ENCODE measurements around the gene ABL1.
"Not testable (repeated sequence)": the region's sequence is repeated elsewhere in the genome, so short reads cannot be mapped to it uniquely, and the experiment has no call there.

ABL1 gene

DNA sequence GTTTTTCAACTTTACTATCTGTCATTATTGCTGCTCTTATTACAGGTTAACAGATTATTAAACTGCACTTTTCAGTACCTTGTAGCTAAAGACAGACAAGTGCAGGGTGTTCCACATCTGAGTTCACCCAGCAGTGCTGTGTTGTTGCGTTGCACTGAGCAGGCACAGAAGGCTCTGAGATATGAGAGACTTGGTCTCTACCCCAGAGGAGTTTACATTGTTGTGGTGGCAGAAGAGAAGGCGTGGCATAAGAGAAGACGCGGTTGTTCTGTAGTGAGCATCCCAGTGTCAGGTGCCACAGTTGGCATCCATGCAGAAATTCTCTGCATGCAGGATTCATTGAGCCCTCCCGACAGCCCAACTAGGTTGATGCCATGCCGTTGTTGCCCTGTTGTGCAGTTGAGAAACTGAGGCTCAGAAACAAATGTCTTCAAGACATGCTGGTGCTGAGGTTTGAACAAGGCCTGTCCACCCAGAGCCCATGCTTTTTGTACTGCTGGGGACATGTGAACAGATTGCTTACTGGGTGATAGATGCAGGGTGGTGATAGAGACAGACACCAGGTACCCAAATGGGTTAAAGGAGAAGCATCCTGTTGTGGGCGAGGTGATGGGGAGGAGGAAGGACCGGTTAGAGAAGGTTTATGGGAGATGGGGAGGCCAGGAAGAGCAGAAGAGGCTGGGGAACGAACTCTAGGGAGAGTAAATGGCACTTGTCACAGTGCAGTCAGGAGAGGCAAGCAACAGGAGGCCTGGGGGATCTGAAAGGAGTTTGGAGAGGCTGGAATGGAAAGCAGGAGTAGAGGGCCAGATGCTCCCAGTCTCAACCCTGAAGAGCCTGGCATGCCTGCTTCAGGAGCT, 8.2 kb downstream of the ABL1 start:
- H3K9ac ChIP-seq (ENCODE audit: low read depth, low read length) = no peak overlapping the region
- H3K9me3 ChIP-seq (ENCODE audit: insufficient read depth, low read depth, low read length) = no peaks in the 10 kb centered on the region
- H3K36me3 ChIP-seq (ENCODE audit: insufficient read depth, low read length) = no peaks in the 10 kb centered on the region
- H3K4me1 ChIP-seq (ENCODE audit: insufficient read depth, low read length) = peaks cover 47% of the 10 kb centered on the region
- WGBS = 92% methylated on average over 9 of the region's 9 CpGs
- H3K4me3 ChIP-seq (ENCODE audit: low read length) = no peak overlapping the region
- no peaks in the 10 kb centered on the region for H3K27me3 ChIP-seq (ENCODE audit: insufficient read depth, low read length)
- no peak overlapping the region for H3K27ac ChIP-seq (ENCODE audit: low read depth, low read length)

DNA sequence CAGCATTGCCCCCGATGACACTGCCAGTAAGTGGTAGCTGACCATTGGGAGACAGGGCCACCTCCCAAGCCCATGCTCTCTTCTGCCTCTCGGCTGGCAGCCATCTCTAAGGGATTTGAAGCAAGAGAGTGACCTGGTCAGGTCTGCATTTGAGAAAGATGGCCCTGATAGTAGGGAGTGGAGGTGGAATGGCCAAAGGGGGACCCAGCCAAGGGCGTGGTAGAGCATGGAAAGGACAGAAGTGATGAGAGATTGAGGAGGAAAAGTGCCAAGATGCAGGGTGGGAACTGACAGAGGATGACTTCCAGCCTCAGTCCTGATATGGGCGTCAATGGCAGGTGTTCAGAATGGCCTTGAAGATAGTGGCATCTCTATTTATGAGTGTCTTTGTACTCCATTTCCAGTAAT, 9.0 kb downstream of the ABL1 start:
- WGBS = 96% methylated on average over 4 of the region's 4 CpGs
- Histone ChIP-seq H3K36me3 (ENCODE audit: insufficient read depth, low read length) (no peaks in the 10 kb centered on the region), H3K9ac (ENCODE audit: low read depth, low read length) (no peak overlapping the region), H3K27me3 (ENCODE audit: insufficient read depth, low read length) (no peaks in the 10 kb centered on the region), H3K9me3 (ENCODE audit: insufficient read depth, low read depth, low read length) (no peaks in the 10 kb centered on the region), H3K4me1 (ENCODE audit: insufficient read depth, low read length) (peaks cover 46% of the 10 kb centered on the region), H3K27ac (ENCODE audit: low read depth, low read length) (no peak overlapping the region), H3K4me3 (ENCODE audit: low read length) (no peak overlapping the region)

DNA sequence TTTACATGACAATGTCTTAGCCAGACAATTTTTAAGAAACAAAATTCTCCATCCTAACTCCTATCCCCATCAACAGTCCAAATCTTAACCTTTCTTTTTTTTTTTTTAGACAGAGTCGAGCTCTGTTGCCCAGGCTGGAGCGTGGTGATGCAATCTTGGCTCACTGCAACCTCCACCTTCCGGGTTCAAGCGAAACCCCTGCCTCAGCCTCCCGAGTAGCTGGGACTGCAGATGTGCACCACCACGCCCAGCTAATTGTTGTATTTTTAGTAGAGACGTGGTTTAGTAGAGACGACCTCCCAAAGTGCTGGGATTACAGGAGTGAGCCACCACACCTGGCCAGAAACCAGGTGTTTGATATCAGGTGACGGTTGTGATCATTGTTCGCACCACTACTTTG, 10.2 kb downstream of the ABL1 start:
- Histone ChIP-seq H3K9ac (ENCODE audit: low read depth, low read length) (no peak overlapping the region), H3K27me3 (ENCODE audit: insufficient read depth, low read length) (no peaks in the 10 kb centered on the region), H3K4me3 (ENCODE audit: low read length) (no peak overlapping the region), H3K27ac (ENCODE audit: low read depth, low read length) (no peak overlapping the region), H3K4me1 (ENCODE audit: insufficient read depth, low read length) (peaks cover 34% of the 10 kb centered on the region), H3K9me3 (ENCODE audit: insufficient read depth, low read depth, low read length) (no peaks in the 10 kb centered on the region), H3K36me3 (ENCODE audit: insufficient read depth, low read length) (no peaks in the 10 kb centered on the region)
- WGBS = 88% methylated on average over 10 of the region's 10 CpGs

DNA sequence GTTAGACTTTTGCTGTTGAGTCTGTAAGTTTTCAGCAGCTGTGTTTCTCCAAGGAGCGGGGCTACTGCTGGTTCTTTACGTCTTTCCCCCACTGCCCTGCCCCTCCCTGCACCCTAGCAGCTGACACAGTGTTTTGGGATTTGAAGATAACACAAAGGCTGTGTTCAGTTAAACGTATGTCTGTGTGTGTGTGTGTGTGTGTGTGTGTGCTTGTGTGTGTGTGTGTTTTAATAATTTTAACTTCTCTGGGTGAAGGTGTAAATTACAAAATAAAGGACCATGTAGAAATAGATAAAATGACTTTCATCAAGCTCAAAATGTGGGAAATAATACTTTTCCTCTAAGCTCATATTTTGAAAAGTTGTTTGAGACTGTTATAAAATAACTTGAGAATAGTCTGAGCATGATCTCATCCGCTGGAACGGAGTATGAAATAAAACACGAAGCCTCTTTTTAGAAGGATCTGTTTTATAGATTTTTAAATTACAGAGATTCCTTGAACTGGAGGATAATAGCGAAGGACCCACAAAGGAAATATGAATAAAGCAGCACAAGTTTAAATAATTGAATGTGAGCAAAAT, 10.9 kb downstream of the ABL1 start:
- WGBS = 81% methylated on average over 7 of the region's 7 CpGs
- no peak overlapping the region for H3K9ac ChIP-seq (ENCODE audit: low read depth, low read length)
- no peaks in the 10 kb centered on the region for H3K27me3 ChIP-seq (ENCODE audit: insufficient read depth, low read length)
- no peak overlapping the region for H3K27ac ChIP-seq (ENCODE audit: low read depth, low read length)
- no peaks in the 10 kb centered on the region for H3K36me3 ChIP-seq (ENCODE audit: insufficient read depth, low read length)
- H3K9me3 ChIP-seq (ENCODE audit: insufficient read depth, low read depth, low read length) = no peaks in the 10 kb centered on the region
- no peak overlapping the region for H3K4me3 ChIP-seq (ENCODE audit: low read length)
- peaks cover 34% of the 10 kb centered on the region for H3K4me1 ChIP-seq (ENCODE audit: insufficient read depth, low read length)

DNA sequence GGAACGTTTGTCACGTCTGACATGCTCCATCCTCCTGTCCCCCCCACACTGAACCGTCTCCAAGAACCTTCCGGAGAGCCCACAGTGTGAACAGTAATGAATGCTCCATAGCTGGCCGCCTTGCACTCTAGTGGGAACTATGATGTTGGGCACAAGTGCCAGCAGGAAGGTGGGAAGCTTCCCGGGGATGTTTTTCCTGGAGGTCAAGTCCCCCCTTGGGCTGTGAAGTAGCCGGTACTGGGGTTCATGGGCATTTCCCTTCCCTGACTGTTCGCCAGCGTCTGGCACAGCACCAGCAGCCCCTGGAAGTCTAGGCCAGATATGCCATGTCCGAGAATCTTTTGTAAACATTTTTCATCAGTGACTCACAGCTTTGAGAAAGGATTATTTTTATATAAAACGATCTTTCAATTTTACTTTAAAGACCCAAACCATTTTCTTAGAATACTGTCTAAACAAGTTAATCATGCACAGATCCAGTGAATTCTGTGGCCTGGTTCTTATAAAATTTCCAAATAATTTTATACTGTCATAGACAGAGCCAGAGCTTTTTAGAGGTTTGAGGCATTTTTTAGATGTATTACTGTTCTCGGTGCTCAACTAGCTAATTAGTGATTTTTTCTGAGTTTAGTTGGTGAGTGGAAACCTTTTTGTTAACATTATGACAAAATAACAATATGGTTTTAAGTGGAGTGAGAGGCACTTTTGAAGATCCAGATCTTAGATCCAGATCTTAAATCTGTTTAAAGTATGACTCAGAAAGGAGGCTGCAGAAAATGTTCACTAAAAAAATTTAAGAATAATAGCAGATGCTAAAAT, 11.6 kb downstream of the ABL1 start:
- Histone ChIP-seq H3K4me1 (ENCODE audit: insufficient read depth, low read length) (peaks cover 34% of the 10 kb centered on the region), H3K36me3 (ENCODE audit: insufficient read depth, low read length) (no peaks in the 10 kb centered on the region), H3K27me3 (ENCODE audit: insufficient read depth, low read length) (no peaks in the 10 kb centered on the region), H3K9ac (ENCODE audit: low read depth, low read length) (no peak overlapping the region), H3K9me3 (ENCODE audit: insufficient read depth, low read depth, low read length) (no peaks in the 10 kb centered on the region), H3K4me3 (ENCODE audit: low read length) (no peak overlapping the region), H3K27ac (ENCODE audit: low read depth, low read length) (peak overlapping the region; percentile 77)
- 89% methylated on average over 12 of the region's 12 CpGs for WGBS

DNA sequence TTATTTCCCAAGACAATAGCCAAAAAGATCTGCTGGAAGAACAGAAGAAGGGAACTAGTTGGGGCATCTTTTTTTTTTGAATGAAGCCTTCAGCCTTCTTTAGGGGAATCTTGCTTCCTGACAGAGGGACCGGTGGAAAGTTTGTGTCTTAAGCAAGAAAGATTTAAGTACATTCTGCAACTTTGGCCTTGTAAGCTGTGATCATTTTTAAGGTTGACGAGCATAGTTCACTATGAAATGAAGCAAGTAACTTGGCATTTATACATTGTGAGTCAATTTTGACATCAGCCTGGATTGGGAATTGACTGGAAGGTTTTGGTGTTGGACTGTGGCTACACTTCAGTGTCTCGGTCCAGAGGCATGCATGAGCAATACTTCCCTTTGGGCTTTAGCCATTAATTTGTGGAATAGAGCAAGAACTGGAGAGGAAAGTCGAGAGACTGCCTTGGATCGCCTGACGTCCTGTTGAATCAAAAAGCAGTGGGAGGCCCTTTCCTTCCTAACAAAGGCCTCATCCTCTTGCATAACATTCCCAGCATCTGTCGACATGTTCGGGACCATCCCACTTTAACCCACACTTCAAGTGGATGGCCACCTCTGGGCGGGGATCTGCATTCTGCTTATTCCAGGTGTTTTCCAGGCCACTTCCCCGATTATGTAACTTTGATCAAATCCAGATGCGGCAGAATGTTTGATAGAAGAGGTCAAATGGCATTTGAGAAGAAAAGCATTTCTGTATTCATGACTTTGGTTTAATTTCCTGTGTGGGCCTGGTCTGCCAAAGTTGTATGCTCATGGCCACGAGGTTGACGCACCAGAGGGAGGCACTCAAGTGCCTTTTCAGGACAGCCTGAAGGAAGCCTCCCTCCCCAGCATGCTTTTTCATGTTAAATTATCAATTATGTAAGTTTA, 12.5 kb downstream of the ABL1 start:
- Histone ChIP-seq H3K27me3 (ENCODE audit: insufficient read depth, low read length) (no peaks in the 10 kb centered on the region), H3K36me3 (ENCODE audit: insufficient read depth, low read length) (no peaks in the 10 kb centered on the region), H3K27ac (ENCODE audit: low read depth, low read length) (peak overlapping the region; percentile 77), H3K4me1 (ENCODE audit: insufficient read depth, low read length) (peaks cover 28% of the 10 kb centered on the region), H3K9me3 (ENCODE audit: insufficient read depth, low read depth, low read length) (no peaks in the 10 kb centered on the region), H3K4me3 (ENCODE audit: low read length) (no peak overlapping the region), H3K9ac (ENCODE audit: low read depth, low read length) (no peak overlapping the region)
- WGBS = 41% methylated on average over 13 of the region's 13 CpGs

DNA sequence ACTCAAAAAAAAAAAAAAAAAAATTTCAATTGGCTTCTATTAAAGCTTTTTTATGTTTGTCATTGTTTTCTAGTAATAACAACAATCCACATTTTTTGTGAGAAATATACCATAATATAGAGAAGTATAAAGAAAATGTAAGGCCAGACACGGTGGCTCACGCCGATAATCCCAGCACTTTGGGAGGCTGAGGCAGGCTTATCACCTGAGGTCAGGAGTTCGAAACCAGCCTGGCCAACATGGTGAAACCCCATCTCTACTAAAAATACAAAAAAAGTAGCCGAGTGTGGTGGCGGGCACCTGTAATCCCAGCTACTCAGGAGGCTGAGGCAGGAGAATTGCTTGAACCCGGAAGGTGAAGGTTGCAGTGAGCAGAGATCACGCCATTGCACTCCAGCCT, 13.5 kb downstream of the ABL1 start:
- H3K36me3 ChIP-seq (ENCODE audit: insufficient read depth, low read length); H3K9ac ChIP-seq (ENCODE audit: low read depth, low read length); H3K27me3 ChIP-seq (ENCODE audit: insufficient read depth, low read length); H3K4me3 ChIP-seq (ENCODE audit: low read length); H3K27ac ChIP-seq (ENCODE audit: low read depth, low read length); H3K9me3 ChIP-seq (ENCODE audit: insufficient read depth, low read depth, low read length): not testable (repeated sequence)
- WGBS = 96% methylated on average over 8 of the region's 8 CpGs
- peaks cover 28% of the 10 kb centered on the region for H3K4me1 ChIP-seq (ENCODE audit: insufficient read depth, low read length)

DNA sequence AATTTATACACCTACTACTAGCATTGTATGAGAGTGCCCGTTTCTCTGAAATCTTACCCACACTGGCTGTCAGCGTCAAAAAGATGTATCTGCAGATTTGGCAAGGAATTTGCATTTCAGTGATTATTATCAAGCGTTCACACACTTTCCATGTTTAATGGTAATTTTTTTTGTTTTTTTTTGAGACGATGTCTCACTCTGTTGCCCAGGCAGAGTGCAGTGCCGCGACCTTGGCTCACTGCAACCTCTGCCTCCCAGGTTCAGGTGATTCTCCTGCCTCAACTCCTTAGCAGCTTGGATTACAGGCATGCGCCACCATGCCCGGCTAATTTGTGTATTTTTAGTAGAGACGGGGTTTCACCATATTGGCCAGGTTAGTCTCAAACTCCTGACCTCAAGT, 14.3 kb downstream of the ABL1 start:
- Histone ChIP-seq H3K27ac (ENCODE audit: low read depth, low read length) (no peak overlapping the region), H3K27me3 (ENCODE audit: insufficient read depth, low read length) (no peaks in the 10 kb centered on the region), H3K4me3 (ENCODE audit: low read length) (no peak overlapping the region), H3K36me3 (ENCODE audit: insufficient read depth, low read length) (peaks cover 9% of the 10 kb centered on the region), H3K9ac (ENCODE audit: low read depth, low read length) (no peak overlapping the region), H3K9me3 (ENCODE audit: insufficient read depth, low read depth, low read length) (no peaks in the 10 kb centered on the region), H3K4me1 (ENCODE audit: insufficient read depth, low read length) (peaks cover 28% of the 10 kb centered on the region)
- WGBS = 94% methylated on average over 9 of the region's 9 CpGs

DNA sequence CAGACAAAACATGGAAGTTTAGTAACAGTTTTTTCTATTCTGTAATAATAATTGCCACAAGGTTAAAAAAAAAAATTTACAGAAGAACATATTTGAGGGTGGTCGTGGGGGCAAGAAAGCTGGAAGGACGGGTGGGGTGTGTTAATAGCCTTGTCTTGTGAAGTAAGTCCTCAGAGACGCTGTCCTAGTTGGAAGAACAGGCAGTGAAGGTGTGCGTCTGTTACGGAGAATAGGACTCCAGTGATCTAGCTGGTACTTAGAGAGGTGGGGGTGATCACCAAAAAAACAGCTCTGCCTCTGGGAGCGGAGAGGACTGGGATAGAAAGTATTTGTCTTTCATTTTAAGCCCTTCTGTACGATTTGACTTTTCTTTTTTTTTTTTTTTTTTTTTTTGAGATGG, 17.7 kb downstream of the ABL1 start:
- H3K4me1 ChIP-seq (ENCODE audit: insufficient read depth, low read length) = peaks cover 6% of the 10 kb centered on the region; the same call in 1 of the 2 replicates
- no peak overlapping the region for H3K27ac ChIP-seq (ENCODE audit: low read depth, low read length)
- H3K36me3 ChIP-seq (ENCODE audit: insufficient read depth, low read length) = peaks cover 43% of the 10 kb centered on the region
- H3K9ac ChIP-seq (ENCODE audit: low read depth, low read length) = no peak overlapping the region
- no peaks in the 10 kb centered on the region for H3K9me3 ChIP-seq (ENCODE audit: insufficient read depth, low read depth, low read length)
- 94% methylated on average over 6 of the region's 7 CpGs for WGBS
- H3K27me3 ChIP-seq (ENCODE audit: insufficient read depth, low read length) = no peaks in the 10 kb centered on the region
- no peak overlapping the region for H3K4me3 ChIP-seq (ENCODE audit: low read length)

DNA sequence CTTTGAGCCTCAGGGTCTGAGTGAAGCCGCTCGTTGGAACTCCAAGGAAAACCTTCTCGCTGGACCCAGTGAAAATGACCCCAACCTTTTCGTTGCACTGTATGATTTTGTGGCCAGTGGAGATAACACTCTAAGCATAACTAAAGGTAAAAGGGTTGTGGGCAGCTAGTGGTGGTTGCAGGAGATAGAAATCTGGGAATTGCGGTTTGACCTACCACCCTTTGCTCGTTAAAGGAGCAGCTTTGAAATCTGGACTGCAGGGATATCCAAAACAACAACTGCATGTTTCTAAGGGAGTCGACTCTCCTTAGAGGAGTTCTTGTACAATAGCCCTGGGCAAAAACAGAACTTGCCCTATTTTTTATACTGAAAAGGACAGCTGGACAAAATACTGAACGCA, 19.0 kb downstream of the ABL1 start:
- Histone ChIP-seq H3K36me3 (ENCODE audit: insufficient read depth, low read length) (peaks cover 46% of the 10 kb centered on the region), H3K27me3 (ENCODE audit: insufficient read depth, low read length) (no peaks in the 10 kb centered on the region), H3K27ac (ENCODE audit: low read depth, low read length) (no peak overlapping the region), H3K9me3 (ENCODE audit: insufficient read depth, low read depth, low read length) (no peaks in the 10 kb centered on the region), H3K9ac (ENCODE audit: low read depth, low read length) (no peak overlapping the region), H3K4me1 (ENCODE audit: insufficient read depth, low read length) (peaks cover 4% of the 10 kb centered on the region; the same call in 1 of the 2 replicates), H3K4me3 (ENCODE audit: low read length) (no peak overlapping the region)
- 96% methylated on average over 8 of the region's 8 CpGs for WGBS
